Measurements from ENCODE around the gene EIF5A.

GRCh38 chr17:7355053-7355452 is 47.6 kb downstream of the EIF5A start, which contains the start of gene TMEM95:
- TF ChIP-seq KDM1A (IDR thresholded peaks at IDR 0.05; ENCODE audit: low read depth) (no peak), RAD21 (conservative IDR thresholded peaks at IDR 0.05 in 1 of 2, IDR thresholded peaks at IDR 0.05 in 1 of 2) (no peak), EP300 (IDR thresholded peaks at IDR 0.05) (no peak), CTCF (IDR thresholded peaks at IDR 0.05) (no peak), RFX5 (IDR thresholded peaks at IDR 0.05) (no peak), NPAS2 (CRISPR knock-in tag; IDR thresholded peaks at IDR 0.05; ENCODE audit: borderline replicate concordance) (no peak)

Measured in A549 (cell line).